ENCODE data around the gene NUP210.

NUP210 gene

DNA sequence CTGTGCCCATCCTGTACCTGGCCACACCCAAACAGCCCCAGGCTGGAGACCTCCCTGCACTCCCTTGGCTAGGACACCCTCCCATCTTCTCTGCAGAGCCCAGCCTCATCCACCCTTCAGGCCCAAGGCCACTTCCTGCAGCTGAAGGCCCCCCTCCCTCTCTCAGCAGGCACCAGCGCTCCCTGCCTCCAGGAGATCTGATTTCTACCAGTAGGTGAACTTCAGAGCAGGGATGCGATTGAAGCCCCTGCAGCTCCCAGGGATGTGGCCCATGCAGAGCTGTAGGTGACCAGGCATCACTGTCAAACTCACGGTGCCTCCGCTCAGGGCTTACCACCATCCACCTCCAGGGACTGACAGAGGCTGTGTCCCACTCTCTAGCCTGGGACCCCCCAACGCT, 96.3 kb downstream of the NUP210 start:
- TF ChIP-seq EZH2phosphoT487 (IDR thresholded peaks at IDR 0.05; ENCODE audit: borderline replicate concordance), result no peak
- TF ChIP-seq, protein P1, sequence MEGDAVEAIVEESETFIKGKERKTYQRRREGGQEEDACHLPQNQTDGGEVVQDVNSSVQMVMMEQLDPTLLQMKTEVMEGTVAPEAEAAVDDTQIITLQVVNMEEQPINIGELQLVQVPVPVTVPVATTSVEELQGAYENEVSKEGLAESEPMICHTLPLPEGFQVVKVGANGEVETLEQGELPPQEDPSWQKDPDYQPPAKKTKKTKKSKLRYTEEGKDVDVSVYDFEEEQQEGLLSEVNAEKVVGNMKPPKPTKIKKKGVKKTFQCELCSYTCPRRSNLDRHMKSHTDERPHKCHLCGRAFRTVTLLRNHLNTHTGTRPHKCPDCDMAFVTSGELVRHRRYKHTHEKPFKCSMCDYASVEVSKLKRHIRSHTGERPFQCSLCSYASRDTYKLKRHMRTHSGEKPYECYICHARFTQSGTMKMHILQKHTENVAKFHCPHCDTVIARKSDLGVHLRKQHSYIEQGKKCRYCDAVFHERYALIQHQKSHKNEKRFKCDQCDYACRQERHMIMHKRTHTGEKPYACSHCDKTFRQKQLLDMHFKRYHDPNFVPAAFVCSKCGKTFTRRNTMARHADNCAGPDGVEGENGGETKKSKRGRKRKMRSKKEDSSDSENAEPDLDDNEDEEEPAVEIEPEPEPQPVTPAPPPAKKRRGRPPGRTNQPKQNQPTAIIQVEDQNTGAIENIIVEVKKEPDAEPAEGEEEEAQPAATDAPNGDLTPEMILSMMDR (conservative IDR thresholded peaks at IDR 0.05; ENCODE audit: low read length), result no peak
- Histone ChIP-seq H3K9ac (ENCODE audit: low read depth, low read length, poor library complexity, severe bottlenecking) (no peak overlapping the region), H3K79me2 (ENCODE audit: insufficient read depth, low read length) (no peaks in the 10 kb centered on the region), H3K9me2 (replicated peaks; ENCODE audit: low read depth, low read length) (no peaks in the 10 kb centered on the region), H3K9me3 (ENCODE audit: insufficient read depth, low read depth, low read length) (no peaks in the 10 kb centered on the region), H3F3A (ENCODE audit: low read depth) (no peaks in the 10 kb centered on the region), H3K4me1 (ENCODE audit: insufficient read depth, low read length, poor library complexity, severe bottlenecking) (no peaks in the 10 kb centered on the region), H3K27me3 (ENCODE audit: insufficient read depth, low read length, poor library complexity, severe bottlenecking) (no peaks in the 10 kb centered on the region), H3K4me3 (ENCODE audit: low read length, poor library complexity, severe bottlenecking) (no peak overlapping the region), H3K4me2 (ENCODE audit: low read depth, low read length, poor library complexity, severe bottlenecking) (no peak overlapping the region), H2AFZ (ENCODE audit: low read length) (no peak overlapping the region), H4K20me1 (ENCODE audit: insufficient read depth, low read length, poor library complexity, severe bottlenecking) (no peaks in the 10 kb centered on the region), H3K36me3 (ENCODE audit: insufficient read depth, low read length) (peaks cover 95% of the 10 kb centered on the region; the same call in 1 of the 2 replicates)

DNA sequence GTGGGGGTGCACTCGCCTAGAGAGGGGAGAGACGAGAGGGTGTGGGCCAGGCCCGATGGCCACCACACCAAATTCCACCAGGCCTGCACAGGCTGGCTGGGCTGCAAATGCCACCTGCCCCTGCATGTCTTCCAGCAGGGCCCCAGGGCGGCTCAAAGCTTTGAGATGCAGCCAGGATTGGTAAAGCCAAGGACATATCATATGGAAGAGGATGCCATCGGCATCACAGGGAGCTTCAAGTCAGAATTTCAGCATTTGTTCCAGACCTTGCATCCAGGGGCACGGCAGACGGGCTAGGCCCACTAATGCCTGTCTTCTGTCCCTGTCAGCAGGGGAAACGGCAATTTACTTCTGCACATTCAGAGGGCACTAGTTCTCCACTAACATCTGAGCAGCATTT, 97.8 kb downstream of the NUP210 start:
- TF ChIP-seq, protein P1 (conservative IDR thresholded peaks at IDR 0.05; ENCODE audit: low read length), result no peak
- TF ChIP-seq EZH2phosphoT487 (IDR thresholded peaks at IDR 0.05; ENCODE audit: borderline replicate concordance), result no peak
- Histone ChIP-seq H3F3A (ENCODE audit: low read depth) (no peaks in the 10 kb centered on the region), H3K4me2 (ENCODE audit: low read depth, low read length, poor library complexity, severe bottlenecking) (no peak overlapping the region), H3K27me3 (ENCODE audit: insufficient read depth, low read length, poor library complexity, severe bottlenecking) (no peaks in the 10 kb centered on the region), H4K20me1 (ENCODE audit: insufficient read depth, low read length, poor library complexity, severe bottlenecking) (no peaks in the 10 kb centered on the region), H3K4me1 (ENCODE audit: insufficient read depth, low read length, poor library complexity, severe bottlenecking) (no peaks in the 10 kb centered on the region), H2AFZ (ENCODE audit: low read length) (no peak overlapping the region), H3K9ac (ENCODE audit: low read depth, low read length, poor library complexity, severe bottlenecking) (no peak overlapping the region), H3K4me3 (ENCODE audit: low read length, poor library complexity, severe bottlenecking) (no peak overlapping the region), H3K9me2 (replicated peaks; ENCODE audit: low read depth, low read length) (no peaks in the 10 kb centered on the region), H3K79me2 (ENCODE audit: insufficient read depth, low read length) (no peaks in the 10 kb centered on the region), H3K36me3 (ENCODE audit: insufficient read depth, low read length) (peaks cover 95% of the 10 kb centered on the region; the same call in 1 of the 2 replicates), H3K9me3 (ENCODE audit: insufficient read depth, low read depth, low read length) (no peaks in the 10 kb centered on the region)

DNA sequence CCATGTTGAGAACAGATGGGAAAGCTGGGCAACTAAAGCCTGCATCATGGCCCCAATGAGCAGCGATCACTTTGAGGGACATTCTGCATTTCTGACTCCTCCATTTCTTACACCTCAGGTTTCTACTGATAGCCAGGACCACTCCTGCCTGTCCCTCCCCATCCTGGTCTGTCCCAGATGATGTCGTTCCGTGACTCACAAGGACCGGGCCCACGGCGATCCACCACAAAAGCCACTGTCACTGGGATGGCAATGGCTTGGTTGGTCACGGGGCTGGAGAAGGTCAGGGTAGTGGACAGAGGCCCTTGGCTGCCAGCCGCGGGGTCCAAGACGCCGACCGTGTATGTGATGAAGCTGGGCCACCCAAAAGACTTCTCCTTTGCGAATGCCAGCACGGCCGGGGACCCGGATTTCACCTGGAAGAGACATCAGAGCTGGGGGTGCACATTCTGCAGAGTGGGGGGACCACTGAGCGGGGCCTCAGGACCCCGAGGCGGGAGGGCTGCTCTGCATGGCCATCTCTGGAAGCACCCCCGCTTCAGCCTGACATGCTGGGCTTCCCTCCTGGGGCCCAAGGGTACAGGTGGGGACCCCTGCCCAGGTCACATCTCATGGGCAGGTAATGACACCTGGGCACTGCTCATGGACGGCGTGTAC, 100.4 kb downstream of the NUP210 start:
- Histone ChIP-seq H2AFZ (ENCODE audit: low read length) (no peak overlapping the region), H3K4me2 (ENCODE audit: low read depth, low read length, poor library complexity, severe bottlenecking) (no peak overlapping the region), H3K9me3 (ENCODE audit: insufficient read depth, low read depth, low read length) (no peaks in the 10 kb centered on the region), H4K20me1 (ENCODE audit: insufficient read depth, low read length, poor library complexity, severe bottlenecking) (no peaks in the 10 kb centered on the region), H3K36me3 (ENCODE audit: insufficient read depth, low read length) (peaks cover 91% of the 10 kb centered on the region; the same call in 1 of the 2 replicates), H3K4me3 (ENCODE audit: low read length, poor library complexity, severe bottlenecking) (no peak overlapping the region), H3K4me1 (ENCODE audit: insufficient read depth, low read length, poor library complexity, severe bottlenecking) (peaks cover 6% of the 10 kb centered on the region), H3K27me3 (ENCODE audit: insufficient read depth, low read length, poor library complexity, severe bottlenecking) (no peaks in the 10 kb centered on the region), H3K9me2 (replicated peaks; ENCODE audit: low read depth, low read length) (no peaks in the 10 kb centered on the region), H3F3A (ENCODE audit: low read depth) (no peaks in the 10 kb centered on the region), H3K9ac (ENCODE audit: low read depth, low read length, poor library complexity, severe bottlenecking) (no peak overlapping the region), H3K79me2 (ENCODE audit: insufficient read depth, low read length) (no peaks in the 10 kb centered on the region)
- TF ChIP-seq, protein P1 (conservative IDR thresholded peaks at IDR 0.05; ENCODE audit: low read length), result no peak
- TF ChIP-seq EZH2phosphoT487 (IDR thresholded peaks at IDR 0.05; ENCODE audit: borderline replicate concordance), result no peak
